ENCODE results near the gene OR2C1.

Gene OR2C1

GRCh38 chr16:3389663-3390338 lies 34.1 kb downstream of the OR2C1 start:
- no peak overlapping the region for H3K4me2 ChIP-seq (ENCODE audit: low read depth, low read length, poor library complexity, severe bottlenecking)
- no peak overlapping the region for H2AFZ ChIP-seq (ENCODE audit: low read depth, low read length, severe bottlenecking)
- no peak overlapping the region for H3K4me3 ChIP-seq (ENCODE audit: insufficient read depth, low read length, poor library complexity, severe bottlenecking)
- TF ChIP-seq CTCF (IDR thresholded peaks at IDR 0.05; ENCODE audit: insufficient read depth, low read length, poor library complexity, severe bottlenecking) (no peak), EZH2phosphoT487 (conservative IDR thresholded peaks at IDR 0.05; ENCODE audit: low read length) (no peak)
- H3F3A ChIP-seq (ENCODE audit: insufficient read depth): no peaks in the 10 kb centered on the region
- peaks cover 44% of the 10 kb centered on the region for H3K36me3 ChIP-seq (ENCODE audit: low read length)
- H3K79me2 ChIP-seq (ENCODE audit: insufficient read depth, low read length): peaks cover 32% of the 10 kb centered on the region; the same call in 1 of the 2 replicates
- H3K27me3 ChIP-seq (ENCODE audit: low read length): no peaks in the 10 kb centered on the region
- no peaks in the 10 kb centered on the region for H3K9me2 ChIP-seq (replicated peaks; ENCODE audit: insufficient read depth, low read length)
- H4K20me1 ChIP-seq (ENCODE audit: low read depth, low read length): no peaks in the 10 kb centered on the region
- H3K27ac ChIP-seq (ENCODE audit: low read depth, low read length): no peak overlapping the region
- H3K9ac ChIP-seq (ENCODE audit: low read length): no peak overlapping the region
- no peaks in the 10 kb centered on the region for H3K9me3 ChIP-seq (ENCODE audit: insufficient read depth, low read length)

- H2AFZ ChIP-seq (ENCODE audit: low read depth, low read length, severe bottlenecking): peak overlapping the region; percentile 88
- H3K79me2 ChIP-seq (ENCODE audit: insufficient read depth, low read length): peaks cover 72% of the 10 kb centered on the region
- H4K20me1 ChIP-seq (ENCODE audit: low read depth, low read length): no peaks in the 10 kb centered on the region
- TF ChIP-seq EZH2phosphoT487 (conservative IDR thresholded peaks at IDR 0.05; ENCODE audit: low read length): no peak
- no peak for TF ChIP-seq CTCF (IDR thresholded peaks at IDR 0.05; ENCODE audit: insufficient read depth, low read length, poor library complexity, severe bottlenecking)
- H3F3A ChIP-seq (ENCODE audit: insufficient read depth): no peaks in the 10 kb centered on the region
- no peaks in the 10 kb centered on the region for H3K9me3 ChIP-seq (ENCODE audit: insufficient read depth, low read length)
- peak overlapping the region; percentile 27 for H3K27ac ChIP-seq (ENCODE audit: low read depth, low read length)
- peak overlapping the region; percentile 95 for H3K9ac ChIP-seq (ENCODE audit: low read length)
- H3K27me3 ChIP-seq (ENCODE audit: low read length): no peaks in the 10 kb centered on the region
- H3K9me2 ChIP-seq (replicated peaks; ENCODE audit: insufficient read depth, low read length): no peaks in the 10 kb centered on the region
- H3K4me2 ChIP-seq (ENCODE audit: low read depth, low read length, poor library complexity, severe bottlenecking): peak overlapping the region; percentile 82
- H3K36me3 ChIP-seq (ENCODE audit: low read length): peaks cover 20% of the 10 kb centered on the region
- peak overlapping the region; percentile 90 for H3K4me3 ChIP-seq (ENCODE audit: insufficient read depth, low read length, poor library complexity, severe bottlenecking)
Observed at GRCh38 chr16:3400446-3400778, 44.7 kb downstream of the OR2C1 start.

GRCh38 chr16:3400779-3401688 lies 45.3 kb downstream of the OR2C1 start, which contains the start of the genes ZNF174 and ZSCAN32:
Gene ZNF174 (plus strand): TSS chr16:3401215. CDS start chr16:3402005, 790 bp downstream.
Gene ZSCAN32 (minus strand): TSS chr16:3401004. CDS start chr16:3397557, 3,447 bp downstream.
- H3K4me3 ChIP-seq (ENCODE audit: insufficient read depth, low read length, poor library complexity, severe bottlenecking): peak within 1 kb of the TSS; percentile 90
- H3K36me3 ChIP-seq (ENCODE audit: low read length): peaks cover 26% of the 10 kb centered on the region
- H3K27ac ChIP-seq (ENCODE audit: low read depth, low read length): peak within 1 kb of the TSS; percentile 42
- no peaks in the 10 kb centered on the region for H3K9me2 ChIP-seq (replicated peaks; ENCODE audit: insufficient read depth, low read length)
- H3K9me3 ChIP-seq (ENCODE audit: insufficient read depth, low read length): no peaks in the 10 kb centered on the region
- peak within 1 kb of the TSS; percentile 82 for H3K4me2 ChIP-seq (ENCODE audit: low read depth, low read length, poor library complexity, severe bottlenecking)
- H4K20me1 ChIP-seq (ENCODE audit: low read depth, low read length): no peaks in the 10 kb centered on the region
- no peak for TF ChIP-seq EZH2phosphoT487 (conservative IDR thresholded peaks at IDR 0.05; ENCODE audit: low read length)
- TF ChIP-seq CTCF (IDR thresholded peaks at IDR 0.05; ENCODE audit: insufficient read depth, low read length, poor library complexity, severe bottlenecking): no peak
- H3K79me2 ChIP-seq (ENCODE audit: insufficient read depth, low read length): peaks cover 67% of the 10 kb centered on the region
- no peaks in the 10 kb centered on the region for H3K27me3 ChIP-seq (ENCODE audit: low read length)
- H3F3A ChIP-seq (ENCODE audit: insufficient read depth): no peaks in the 10 kb centered on the region
- peak within 1 kb of the TSS; percentile 88 for H2AFZ ChIP-seq (ENCODE audit: low read depth, low read length, severe bottlenecking)
- H3K9ac ChIP-seq (ENCODE audit: low read length): peak within 1 kb of the TSS; percentile 95
